HFFc6 (cell line): ENCODE results near the gene OR2T10. TPM values are rescaled to one million over a fixed set of nuclear protein-coding genes. Genes with fewer than 3 reads are reported as not detected.
"Not testable (repeated sequence)": the region's sequence is repeated elsewhere in the genome, so short reads cannot be mapped to it uniquely, and the experiment has no call there.

ENCODE experiments used
- DNase-seq: peaks from one replicate; pipeline ENCODE4 v3.0.0-alpha.2; 2018
- H3K27ac Mint-ChIP-seq: 2 replicates; pipeline ENCODE4 v1.8.0; 2020; ENCODE audit warnings: mild to moderate bottlenecking, mixed read lengths
- H3K27me3 Mint-ChIP-seq: 2 replicates; pipeline ENCODE4 v1.8.0; 2021; ENCODE audit warnings: mild to moderate bottlenecking, moderate library complexity, mixed read lengths; ENCODE audit not compliant: insufficient read depth
- H3K36me3 Mint-ChIP-seq: 2 replicates; pipeline ENCODE4 v1.8.0; 2021; ENCODE audit warnings: low read depth, mixed read lengths
- H3K4me1 Mint-ChIP-seq: 2 replicates; pipeline ENCODE4 v1.8.0; 2020; ENCODE audit warnings: low read depth, mixed read lengths
- H3K4me3 Mint-ChIP-seq: 2 replicates; pipeline ENCODE4 v1.8.0; 2020; ENCODE audit warnings: mild to moderate bottlenecking, moderate library complexity, mixed read lengths
- H3K9me3 Mint-ChIP-seq: 2 replicates; pipeline ENCODE4 v1.8.0; 2020; ENCODE audit warnings: mild to moderate bottlenecking, mixed read lengths
- total RNA-seq, 6 experiments: library from RNA; stranded (reverse); fragmentation: NEBNext Ultra II Directional; extraction: Animal tissue kit (Norgen Biotek cat#: 25700); gene quantifications; 2 replicates in 1 of 6; 3 replicates in 5 of 6; pipeline ENCODE4 v1.2.3, GENCODE V29; 2021

The OR2T10 gene
- total RNA-seq, 6 experiments from 2014 or later: not detected

GRCh38 chr1:248565530-248566373, 31.7 kb downstream of the OR2T10 start:
- not testable (repeated sequence) for H3K4me1 Mint-ChIP-seq, H3K27ac Mint-ChIP-seq, H3K36me3 Mint-ChIP-seq, H3K27me3 Mint-ChIP-seq, H3K4me3 Mint-ChIP-seq, DNase-seq, H3K9me3 Mint-ChIP-seq

- not testable (repeated sequence) for H3K4me1 Mint-ChIP-seq, H3K9me3 Mint-ChIP-seq, DNase-seq, H3K27ac Mint-ChIP-seq, H3K27me3 Mint-ChIP-seq, H3K4me3 Mint-ChIP-seq, H3K36me3 Mint-ChIP-seq
Measured at GRCh38 chr1:248562672-248563071, 34.8 kb downstream of the OR2T10 start, which contains the start of gene OR2T29. TSS of gene OR2T29 (minus strand) at chr1:248562772. CDS start at chr1:248559491, 3,281 bp downstream.

GRCh38 chr1:248551027-248551426, 46.5 kb downstream of the OR2T10 start:
- H3K9me3 Mint-ChIP-seq, H3K4me1 Mint-ChIP-seq, DNase-seq, H3K4me3 Mint-ChIP-seq, H3K27me3 Mint-ChIP-seq, H3K36me3 Mint-ChIP-seq, H3K27ac Mint-ChIP-seq: not testable (repeated sequence)

GRCh38 chr1:248547383-248547782, 50.1 kb downstream of the OR2T10 start:
- H3K4me3 Mint-ChIP-seq, DNase-seq, H3K27me3 Mint-ChIP-seq, H3K4me1 Mint-ChIP-seq, H3K27ac Mint-ChIP-seq, H3K36me3 Mint-ChIP-seq, H3K9me3 Mint-ChIP-seq: not testable (repeated sequence)

Other genes starting within 250 kb of the OR2T10 start
- not detected for gene OR14C36, start 248.9 kb downstream of the OR2T10 start, total RNA-seq
- gene OR2T4, start 236.0 kb downstream of the OR2T10 start, total RNA-seq: not detected
- not detected for gene OR2T6, start 222.0 kb downstream of the OR2T10 start, total RNA-seq
- gene OR2T1, start 194.7 kb downstream of the OR2T10 start, total RNA-seq: not detected
- not detected for gene OR2T2, start 152.1 kb downstream of the OR2T10 start, total RNA-seq
- not detected for gene OR2T3, start 124.3 kb downstream of the OR2T10 start, total RNA-seq
- not detected for gene OR2T5, start 109.1 kb downstream of the OR2T10 start, total RNA-seq
- not detected for gene OR2G6, start 89.6 kb downstream of the OR2T10 start, total RNA-seq
- not detected for gene OR2T29, start 34.9 kb downstream of the OR2T10 start, total RNA-seq
- not detected for gene OR2T34, start 22.9 kb downstream of the OR2T10 start, total RNA-seq
- not detected for gene OR2T11, start 37.4 kb upstream of the OR2T10 start, total RNA-seq
- gene OR2T35, start 47.6 kb upstream of the OR2T10 start, total RNA-seq: not detected
- gene OR2T27, start 57.8 kb upstream of the OR2T10 start, total RNA-seq: not detected
- not detected for gene OR14I1, start 105.1 kb upstream of the OR2T10 start, total RNA-seq
- under 1 TPM in 4 of 6 experiments, not detected in 2; 0.14 to 0.58 (median 0.25) TPM for gene LYPD8, start 158.1 kb upstream of the OR2T10 start, total RNA-seq
- 10 to 100 TPM; 29.8 to 42.1 (median 32.2) TPM for gene SH3BP5L, start 228.2 kb upstream of the OR2T10 start, total RNA-seq
- 10 to 100 TPM; 13.8 to 20.8 (median 17.6) TPM for gene ZNF672, start 240.5 kb upstream of the OR2T10 start, total RNA-seq